H9 (cell line): Measurements from ENCODE around the gene OPALIN. TPM values are rescaled to one million over a fixed set of nuclear protein-coding genes. Genes with fewer than 3 reads are reported as not detected.

Experiments
- DNase-seq: peaks from one replicate; pipeline ENCODE4 v3.0.0-alpha.2; 2017
- H2AFZ ChIP-seq: one replicate; pipeline ENCODE4 v1.6.1; 2013; ENCODE audit warnings: mild to moderate bottlenecking, low read length, control low read depth, moderate library complexity
- H2AK5ac ChIP-seq: 2 replicates; pipeline ENCODE4 v1.6.1; 2013; ENCODE audit warnings: low read length, control low read depth, mixed read lengths; ENCODE audit not compliant: insufficient read length
- H2BK120ac ChIP-seq: one replicate; pipeline ENCODE4 v1.6.1; 2013; ENCODE audit warnings: low read depth, mild to moderate bottlenecking, low read length, control low read depth, inconsistent platforms; ENCODE audit not compliant: poor library complexity, severe bottlenecking
- H2BK12ac ChIP-seq: 2 replicates; pipeline ENCODE4 v1.6.1; 2013; ENCODE audit warnings: low read length, control low read depth, mixed read lengths, low read depth; ENCODE audit not compliant: insufficient read length
- H2BK15ac ChIP-seq: 2 replicates; pipeline ENCODE4 v1.6.1; 2013; ENCODE audit warnings: low read depth, low read length, control low read depth
- H2BK20ac ChIP-seq: one replicate; pipeline ENCODE4 v1.6.1; 2013; ENCODE audit warnings: low read depth, mild to moderate bottlenecking, low read length, control low read depth, inconsistent platforms; ENCODE audit not compliant: poor library complexity, severe bottlenecking
- H2BK5ac ChIP-seq: 2 replicates; pipeline ENCODE4 v1.6.1; 2013; ENCODE audit warnings: low read length, control low read depth, mixed read lengths; ENCODE audit not compliant: insufficient read length
- H3K14ac ChIP-seq: 2 replicates; pipeline ENCODE4 v1.6.1; 2013; ENCODE audit warnings: low read length, control low read depth; ENCODE audit not compliant: insufficient read depth
- H3K18ac ChIP-seq: 2 replicates; pipeline ENCODE4 v1.6.1; 2013; ENCODE audit warnings: low read depth, mild to moderate bottlenecking, mixed read lengths, low read length, control low read depth; ENCODE audit not compliant: insufficient read length
- H3K23ac ChIP-seq: 2 replicates; pipeline ENCODE4 v1.6.1; 2013; ENCODE audit warnings: low read length, control low read depth, mixed read lengths, low read depth; ENCODE audit not compliant: insufficient read length
- H3K23me2 ChIP-seq: 2 replicates; pipeline ENCODE4 v1.6.1; 2013; ENCODE audit warnings: low read depth, mild to moderate bottlenecking, mixed read lengths, low read length, control low read depth; ENCODE audit not compliant: insufficient read length, poor library complexity, severe bottlenecking
- H3K27ac ChIP-seq: 2 replicates; pipeline ENCODE4 v1.5.1; 2013; ENCODE audit warnings: low read length, control low read depth, mixed read lengths, low read depth; ENCODE audit not compliant: insufficient read length
- H3K27me3 ChIP-seq: 2 replicates; pipeline ENCODE4 v1.6.1; 2013; ENCODE audit warnings: low read length, control low read depth, inconsistent platforms; ENCODE audit not compliant: insufficient read depth
- H3K4ac ChIP-seq: 2 replicates; pipeline ENCODE4 v1.6.1; 2013; ENCODE audit warnings: low read depth, mild to moderate bottlenecking, control low read depth, inconsistent platforms, low read length, moderate library complexity
- H3K4me1 ChIP-seq: 2 replicates; pipeline ENCODE4 v1.6.1; 2013; ENCODE audit warnings: low read length, control low read depth, inconsistent platforms; ENCODE audit not compliant: insufficient read depth
- H3K4me2 ChIP-seq: 2 replicates; pipeline ENCODE4 v1.6.1; 2013; ENCODE audit warnings: low read length, control low read depth, mixed read lengths; ENCODE audit not compliant: insufficient read length, insufficient read depth
- H3K56ac ChIP-seq: 2 replicates; pipeline ENCODE4 v1.6.1; 2013; ENCODE audit warnings: low read depth, mild to moderate bottlenecking, mixed read lengths, low read length, control low read depth; ENCODE audit not compliant: insufficient read length
- H3K79me1 ChIP-seq: 2 replicates; pipeline ENCODE4 v1.6.1; 2013; ENCODE audit warnings: low read depth, mild to moderate bottlenecking, moderate library complexity, low read length, control low read depth, inconsistent platforms; ENCODE audit not compliant: insufficient read depth, poor library complexity, severe bottlenecking
- H3K79me2 ChIP-seq: 2 replicates; pipeline ENCODE4 v1.6.1; 2013; ENCODE audit warnings: low read length, control low read depth, inconsistent platforms; ENCODE audit not compliant: insufficient read depth
- H3K9ac ChIP-seq: 2 replicates; pipeline ENCODE4 v1.6.1; 2013; ENCODE audit warnings: low read length, control low read depth, mixed read lengths; ENCODE audit not compliant: insufficient read length; ENCODE audit errors: extremely low read depth
- H3K9me3 ChIP-seq: one replicate; pipeline ENCODE4 v1.6.1; 2013; ENCODE audit warnings: low read depth, low read length, inconsistent platforms; ENCODE audit not compliant: control insufficient read depth
- H3T11ph ChIP-seq: one replicate; pipeline ENCODE4 v1.6.1; 2013; ENCODE audit warnings: mild to moderate bottlenecking, low read length, control low read depth, inconsistent platforms
- H4K20me1 ChIP-seq: one replicate; pipeline ENCODE4 v1.6.1; 2013; ENCODE audit not compliant: control insufficient read depth, insufficient read length, insufficient read depth
- H4K5ac ChIP-seq: 2 replicates; pipeline ENCODE4 v1.6.1; 2013; ENCODE audit warnings: low read depth, mild to moderate bottlenecking, mixed read lengths, low read length, control low read depth; ENCODE audit not compliant: insufficient read length
- H4K8ac ChIP-seq: replicated peaks from 2 replicates; pipeline ENCODE4 v1.6.1; 2013; ENCODE audit warnings: low read length, control low read depth, mixed read lengths, low read depth; ENCODE audit not compliant: insufficient read length
- H4K91ac ChIP-seq: 2 replicates; pipeline ENCODE4 v1.6.1; 2013; ENCODE audit warnings: low read depth, mild to moderate bottlenecking, moderate library complexity, mixed read lengths, low read length, control low read depth; ENCODE audit not compliant: insufficient read length
- H3K27ac Mint-ChIP-seq, 3 experiments: 2 replicates in 2 of 3; 3 replicates in 1 of 3; pipeline ENCODE4 v1.8.0; 2020 to 2021; ENCODE audit warnings: mixed read lengths in 3 of 3, mild to moderate bottlenecking in 1 of 3, moderate library complexity in 1 of 3
- H3K27me3 Mint-ChIP-seq: 2 replicates; pipeline ENCODE4 v1.8.0; 2021; ENCODE audit warnings: low read depth, mild to moderate bottlenecking, moderate library complexity, mixed read lengths
- H3K36me3 Mint-ChIP-seq, 3 experiments: 2 replicates in 2 of 3; 3 replicates in 1 of 3; pipeline ENCODE4 v1.8.0; 2020 to 2021; ENCODE audit warnings: low read depth in 3 of 3, mixed read lengths in 3 of 3; ENCODE audit not compliant: insufficient read depth in 1 of 3
- H3K4me1 Mint-ChIP-seq, 2 experiments: 2 replicates each; pipeline ENCODE4 v1.8.0; 2020; ENCODE audit warnings: mixed read lengths in 2 of 2
- H3K4me3 Mint-ChIP-seq, 2 experiments: 2 replicates in 1 of 2; 3 replicates in 1 of 2; pipeline ENCODE4 v1.8.0; 2020 to 2021; ENCODE audit warnings: mild to moderate bottlenecking in 2 of 2, mixed read lengths in 2 of 2, moderate library complexity in 1 of 2
- H3K9me3 Mint-ChIP-seq, 2 experiments: 2 replicates in 1 of 2; 3 replicates in 1 of 2; pipeline ENCODE4 v1.8.0; 2020; ENCODE audit warnings: mild to moderate bottlenecking in 2 of 2, mixed read lengths in 2 of 2, moderate library complexity in 1 of 2
- CTCF ChIP-seq: fragments of 200-600 bp; sonication (generic); conservative IDR thresholded peaks from 3 replicates; pipeline ENCODE4 v1.8.0; 2021; ENCODE audit warnings: antibody characterized with exemption, mild to moderate bottlenecking
- WGBS: extraction: QIAGEN DNeasy Blood & Tissue Kit; methylation state at CpG from one replicate; pipeline ENCODE4 v1.1.7; 2013; ENCODE audit warnings: missing lambda C conversion rate, low lambda C conversion rate, mixed read lengths; ENCODE audit not compliant: insufficient read length; ENCODE audit errors: extremely low coverage; 5-methylcytosine and 5-hydroxymethylcytosine counted together
- total RNA-seq: library from RNA; stranded (reverse); gene quantifications from 2 replicates; pipeline ENCODE4 v1.2.1, GENCODE V29; 2021

OPALIN gene
- total RNA-seq, 1 experiment from 2014 or later = not detected

GRCh38 chr10:96395931-96396877, 37.4 kb upstream of the OPALIN start:
- H2AFZ ChIP-seq = peak overlapping the region; percentile 69
- H3K4me1 Mint-ChIP-seq = peaks cover 11 to 17% of the 10 kb centered on the region in 2 experiments
- WGBS = no CpG with 5 or more reads among the region's 24 CpGs

More at GRCh38 chr10:96395931-96396877, 37.4 kb upstream of the OPALIN start:
- Mint-ChIP-seq H3K27me3 (peaks cover 23% of the 10 kb centered on the region), H3K4me3 (peak overlapping the region; percentile 58; a peak in 4 of 5 replicates), H3K27ac (no peak overlapping the region), H3K9me3 (no peaks in the 10 kb centered on the region), H3K36me3 (peaks cover 0 to 2% (median 0%) of the 10 kb centered on the region in 3 experiments; a peak in 1 of 7 replicates)
- Histone ChIP-seq H3K79me1 (no peaks in the 10 kb centered on the region), H2BK20ac (no peak overlapping the region), H2AK5ac (no peak overlapping the region), H4K5ac (no peak overlapping the region), H2BK5ac (no peak overlapping the region), H2BK120ac (no peak overlapping the region), H3K27me3 (no peaks in the 10 kb centered on the region), H3K4me2 (peak overlapping the region; percentile 32), H2BK15ac (no peak overlapping the region), H3K27ac (no peak overlapping the region), H3K9ac (no peak overlapping the region), H4K91ac (no peak overlapping the region), H4K8ac (no peak overlapping the region), H3K23ac (no peak overlapping the region), H3K9me3 (no peaks in the 10 kb centered on the region), H4K20me1 (no peaks in the 10 kb centered on the region), H2BK12ac (no peak overlapping the region), H3K23me2 (no peaks in the 10 kb centered on the region), H3K18ac (no peak overlapping the region), H3K79me2 (no peaks in the 10 kb centered on the region), H3T11ph (no peak overlapping the region), H3K4me1 (no peaks in the 10 kb centered on the region), H3K56ac (no peak overlapping the region), H3K4ac (no peak overlapping the region), H3K14ac (no peak overlapping the region)
- peak; percentile 82 for DNase-seq
- peak; percentile 98 for TF ChIP-seq CTCF
